Activated CD4-positive, CD25-positive, alpha-beta regulatory T cell treated with anti-CD3 and anti-CD28 coated beads, Interleukin-2, amount 50 U/mL, for 16 hours (primary cell): Measurements from ENCODE around the gene GRID1.

Experiments used
- DNase-seq: peaks from one replicate; pipeline ENCODE4 v3.0.0-alpha.2; 2020; ENCODE audit warnings: low read depth, low spot score

Gene GRID1

DNA sequence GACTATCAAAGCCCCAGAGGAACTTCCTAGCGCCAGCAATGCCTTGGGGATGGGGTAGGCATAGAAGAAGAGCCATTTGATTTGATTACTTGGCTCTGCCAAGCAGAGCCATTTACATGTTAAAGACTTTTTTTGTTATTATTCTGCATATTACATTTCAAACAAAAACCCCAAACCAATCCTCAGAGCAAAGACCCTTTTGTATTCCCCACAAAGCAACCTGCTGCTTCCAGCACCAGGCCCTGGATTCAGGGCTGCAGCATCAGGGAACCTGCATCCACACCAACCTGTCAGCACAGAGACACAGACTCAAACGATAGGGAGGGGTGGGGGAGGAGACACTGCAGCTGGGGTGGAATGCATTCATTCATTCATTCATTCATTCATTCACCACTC lies 73.2 kb downstream of the GRID1 start:
- DNase-seq = no peak

DNA sequence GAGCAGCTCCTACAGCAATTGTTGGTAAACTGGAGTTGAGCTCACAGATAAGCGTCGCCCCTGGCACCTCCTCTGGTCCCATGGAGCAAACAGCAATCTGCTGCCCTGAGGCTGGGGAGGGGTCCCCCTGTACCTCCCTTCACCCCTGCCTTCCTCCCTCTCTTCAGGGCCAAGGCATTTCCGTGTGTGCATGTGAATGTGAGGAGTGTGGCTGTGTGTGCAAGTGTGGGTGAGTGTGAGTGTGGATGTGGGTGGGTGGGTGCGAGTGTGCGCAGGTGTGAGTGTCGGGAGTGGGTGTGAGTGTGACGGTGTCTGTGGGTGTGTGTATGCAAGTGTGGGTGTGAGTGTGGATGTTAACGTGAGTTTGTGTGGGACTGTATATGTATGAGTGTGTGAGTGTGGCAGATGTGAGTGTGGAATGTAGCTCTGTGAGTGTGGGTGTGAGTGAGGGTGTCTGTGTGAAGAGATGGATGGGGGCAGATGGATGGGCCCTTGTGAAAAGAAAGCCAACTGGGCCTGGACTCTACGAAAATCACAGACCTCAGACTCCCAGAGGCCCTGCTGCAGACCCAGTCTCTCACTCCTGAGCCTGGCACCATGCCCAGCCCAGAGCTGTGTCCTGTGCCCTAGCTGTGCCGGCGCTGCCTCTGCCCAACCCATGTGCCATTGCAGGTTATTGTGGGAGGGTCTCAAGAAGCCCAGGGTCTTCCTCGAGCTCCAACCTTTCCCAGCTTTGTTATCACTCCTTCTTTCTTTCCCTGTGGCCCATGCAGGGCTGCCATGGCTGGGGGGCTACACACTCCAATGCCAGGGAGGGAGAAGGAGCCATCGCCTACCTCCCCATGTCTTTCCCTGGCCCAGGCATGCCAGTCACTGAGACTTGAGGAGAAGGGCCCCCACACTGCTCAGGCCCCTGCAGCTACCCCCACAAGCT lies 73.9 kb downstream of the GRID1 start:
- no peak for DNase-seq

DNA sequence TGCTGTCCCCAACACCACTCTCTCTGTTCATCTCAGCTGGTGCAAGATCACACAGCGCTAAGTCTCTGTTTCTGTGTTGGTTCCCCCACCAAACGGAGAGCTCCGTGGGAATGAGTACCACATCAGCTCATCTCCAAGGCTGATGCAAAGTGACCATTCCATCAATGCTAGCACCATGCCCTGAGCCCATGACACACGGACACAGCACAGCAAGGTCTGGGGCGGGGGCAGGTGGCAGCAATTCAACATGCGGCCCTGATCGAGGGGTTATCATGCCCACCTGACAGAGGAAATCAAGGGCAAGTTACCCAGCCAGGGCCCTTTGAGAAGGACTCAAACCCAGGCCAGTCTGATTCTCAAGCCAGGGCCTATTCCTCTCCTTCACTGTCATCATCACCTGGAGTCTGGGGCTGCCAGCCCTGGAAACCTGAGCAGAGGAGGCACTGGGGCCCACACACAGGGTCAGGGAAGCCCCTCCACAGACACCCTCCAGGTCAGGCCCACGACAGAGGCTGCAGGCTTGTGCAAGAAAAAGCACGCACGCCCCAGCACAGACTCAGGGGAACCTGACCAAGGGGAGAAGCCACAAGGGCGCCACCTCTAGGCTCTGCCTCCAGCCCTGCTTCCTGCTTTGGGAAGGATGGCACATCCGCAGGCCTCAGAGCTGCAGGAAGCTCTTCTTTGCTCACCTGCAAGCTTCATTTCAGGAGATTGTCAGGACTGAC lies 74.8 kb downstream of the GRID1 start:
- no peak for DNase-seq

DNA sequence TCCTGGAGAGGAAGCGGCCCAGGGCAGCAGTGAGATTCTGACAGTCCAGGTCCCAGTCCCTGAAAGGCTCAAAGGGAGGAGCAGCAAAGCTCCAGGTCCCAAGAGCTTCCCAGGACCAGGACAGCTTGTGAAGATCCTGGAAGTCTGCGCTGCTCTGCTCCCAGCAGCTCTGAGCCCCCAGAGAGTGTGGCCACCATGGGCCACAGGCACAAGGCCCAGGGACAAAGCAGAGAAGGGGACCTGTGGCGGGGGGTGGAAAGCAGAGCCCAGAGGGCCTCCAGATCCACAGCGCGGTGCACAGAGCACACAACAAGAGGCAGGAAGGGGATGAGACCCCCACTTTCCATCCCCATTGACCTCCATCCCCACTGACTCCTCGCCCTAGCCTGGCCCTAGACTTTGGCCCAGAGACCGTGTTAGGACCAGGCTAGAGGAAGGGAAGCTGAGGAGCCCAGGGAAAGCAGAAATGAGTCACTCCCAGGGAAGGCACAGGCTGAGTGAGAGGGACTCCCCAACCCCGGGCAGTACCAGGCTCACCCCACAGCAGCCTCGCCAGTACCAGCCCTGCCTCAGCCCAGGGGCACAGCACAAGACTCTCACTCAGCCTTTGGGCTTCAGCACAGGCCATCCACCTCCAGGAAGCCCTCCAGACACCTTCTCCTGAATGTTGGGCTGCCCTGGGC lies 75.5 kb downstream of the GRID1 start:
- DNase-seq = no peak

DNA sequence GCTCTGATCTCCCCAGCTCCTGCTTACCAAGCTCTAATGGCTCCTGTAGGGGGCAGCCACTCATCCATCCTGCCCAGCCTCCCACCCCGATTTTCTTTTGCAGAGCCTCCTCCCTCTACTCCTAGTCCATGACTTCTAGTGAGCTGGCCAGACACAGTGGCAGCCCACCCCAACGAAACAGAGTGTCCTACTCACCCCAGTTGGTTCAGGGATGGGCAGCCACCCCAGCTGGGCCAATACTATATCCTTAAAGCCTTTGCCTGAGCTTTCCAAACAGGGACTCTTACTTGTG lies 77.1 kb downstream of the GRID1 start:
- DNase-seq = no peak

DNA sequence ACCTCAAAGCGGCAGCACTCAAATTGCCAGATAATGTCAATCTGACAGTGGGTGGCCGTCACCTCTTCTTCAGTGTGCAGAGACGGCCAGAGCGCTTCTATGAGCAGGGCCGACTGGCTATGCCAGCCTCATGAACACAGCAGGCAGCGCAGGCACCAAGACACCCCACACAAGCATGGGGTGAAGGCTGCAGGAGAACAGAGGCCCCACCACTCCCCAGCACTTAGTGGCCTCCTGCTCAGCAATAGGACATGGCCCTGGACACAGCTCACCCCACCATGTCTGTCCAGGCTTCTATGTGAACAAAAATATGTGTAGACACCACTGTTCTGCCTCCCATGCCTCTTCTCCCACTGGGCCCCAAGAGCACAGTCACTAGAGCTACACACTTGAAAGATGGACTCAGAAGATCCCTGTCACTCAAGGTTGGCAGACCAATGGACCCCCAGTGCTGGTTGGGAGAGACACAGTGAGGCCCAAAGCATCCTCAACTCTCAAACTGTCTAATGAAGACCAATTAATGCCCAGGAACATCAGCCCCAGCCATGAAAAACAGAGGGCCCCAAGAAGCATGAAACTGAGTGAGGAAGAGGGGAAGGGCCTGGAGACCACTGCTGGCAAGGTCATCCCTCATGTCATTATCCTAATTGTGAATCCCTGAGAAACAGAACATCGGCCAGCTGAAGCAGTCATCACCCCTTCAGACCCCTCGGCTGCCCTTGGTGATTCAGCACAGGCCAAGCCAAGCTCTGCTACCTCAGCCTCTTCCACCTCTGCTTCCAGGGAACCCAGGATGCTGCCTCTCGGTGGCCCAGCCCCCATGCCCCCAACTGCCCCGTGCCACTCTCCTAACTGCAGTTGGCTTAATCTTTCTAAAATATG lies 77.7 kb downstream of the GRID1 start:
- DNase-seq = no peak

DNA sequence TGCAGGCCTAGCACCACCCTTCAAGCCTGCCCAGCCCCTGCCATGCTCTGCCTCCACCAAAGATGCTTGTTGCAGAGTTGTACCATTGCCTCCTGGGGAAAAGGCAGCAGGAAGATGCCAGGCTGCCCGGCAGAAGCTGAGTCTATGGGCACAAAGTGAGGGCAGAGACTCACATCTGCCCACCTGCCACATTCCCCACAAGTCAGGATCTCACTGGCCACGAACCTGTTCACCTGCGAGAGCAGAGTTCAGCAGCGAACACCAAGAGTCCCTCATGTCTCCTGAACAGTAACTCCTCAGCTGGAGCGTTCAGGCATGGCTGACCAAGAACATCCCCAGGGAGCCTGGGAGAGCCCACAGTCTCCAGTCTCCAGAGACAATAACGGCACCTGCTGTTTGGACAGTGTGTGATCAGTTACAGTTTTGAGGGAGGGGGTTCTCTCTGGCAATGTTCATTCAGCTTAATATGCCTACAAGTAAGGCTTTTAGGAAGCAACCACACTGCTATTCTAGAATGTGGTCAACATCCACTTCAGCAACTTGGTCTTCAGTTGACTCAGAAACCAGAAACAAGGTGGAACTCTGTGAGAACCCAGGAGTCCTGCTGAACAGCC lies 78.5 kb downstream of the GRID1 start:
- no peak for DNase-seq

DNA sequence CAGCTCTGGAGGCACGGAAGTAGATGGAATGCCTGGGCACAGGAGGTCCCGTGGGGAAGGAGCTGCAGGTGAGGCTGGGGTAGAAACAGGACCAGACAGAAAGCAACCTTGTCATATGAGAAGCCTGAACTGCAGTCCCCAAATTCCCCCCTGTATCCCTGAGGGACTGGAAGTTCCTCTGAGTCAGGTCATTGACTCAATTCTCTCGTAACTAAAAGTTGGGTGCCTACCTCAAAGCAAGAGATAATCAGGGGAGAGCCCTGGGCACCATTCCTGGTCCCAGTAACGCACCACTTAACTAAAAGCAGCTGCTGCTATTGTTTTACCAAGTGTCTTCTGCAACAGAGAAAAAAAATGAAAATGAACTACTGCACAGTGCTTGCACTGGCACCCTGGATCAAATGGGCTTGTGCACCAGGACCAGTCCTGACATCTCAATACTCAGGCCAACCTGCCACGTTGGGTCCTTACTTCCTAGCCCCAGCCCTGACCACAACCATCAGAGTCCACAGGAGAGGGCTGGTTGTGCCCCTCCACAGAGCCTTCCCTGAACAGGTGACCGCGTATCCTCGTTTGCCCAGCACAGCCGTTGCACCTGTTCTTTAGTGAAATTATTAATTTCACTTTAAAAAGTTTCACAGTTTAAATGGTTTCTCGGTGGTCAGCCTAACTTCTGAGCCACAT lies 79.3 kb downstream of the GRID1 start:
- no peak for DNase-seq

DNA sequence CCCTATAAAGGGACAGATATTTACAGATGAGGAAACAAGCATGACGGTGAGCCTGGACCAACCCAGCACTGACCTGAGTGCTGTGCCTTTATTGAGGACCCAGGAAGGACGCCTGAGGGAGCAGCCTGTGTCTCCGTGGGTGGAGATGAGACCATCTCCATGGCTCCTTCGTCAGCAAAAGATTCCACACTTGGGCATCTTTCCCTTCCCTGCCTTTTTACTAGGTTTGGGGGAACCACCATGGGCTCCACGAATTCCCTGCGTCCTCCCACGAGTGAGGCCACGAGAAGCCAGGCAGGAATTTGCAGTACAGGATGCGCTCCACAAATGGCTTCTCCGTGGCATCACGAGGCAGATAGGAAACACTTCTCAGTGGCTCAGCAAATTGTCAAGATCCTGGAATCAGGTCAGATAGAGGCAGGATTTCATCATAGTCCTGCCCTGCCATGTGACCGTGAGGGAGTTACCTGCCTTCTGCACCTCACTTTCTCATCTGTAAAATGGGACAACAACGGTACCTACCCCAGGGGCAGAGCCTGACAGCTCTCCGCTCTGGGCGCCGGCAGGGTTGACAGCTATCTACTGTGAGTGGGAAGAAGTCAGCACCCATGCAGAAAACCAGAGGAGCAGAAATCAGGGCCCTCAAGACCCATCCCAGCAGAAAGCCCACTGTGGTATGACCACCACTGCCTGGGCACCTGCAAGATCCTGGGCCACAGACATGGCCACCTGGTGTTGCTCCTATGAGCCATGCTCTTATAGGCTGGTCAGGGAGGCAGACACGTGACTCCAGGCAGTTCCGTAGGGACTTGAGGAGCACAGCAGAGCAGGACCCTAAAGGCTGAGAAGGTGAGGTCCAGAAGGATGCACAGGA lies 80.1 kb downstream of the GRID1 start:
- DNase-seq = no peak

DNA sequence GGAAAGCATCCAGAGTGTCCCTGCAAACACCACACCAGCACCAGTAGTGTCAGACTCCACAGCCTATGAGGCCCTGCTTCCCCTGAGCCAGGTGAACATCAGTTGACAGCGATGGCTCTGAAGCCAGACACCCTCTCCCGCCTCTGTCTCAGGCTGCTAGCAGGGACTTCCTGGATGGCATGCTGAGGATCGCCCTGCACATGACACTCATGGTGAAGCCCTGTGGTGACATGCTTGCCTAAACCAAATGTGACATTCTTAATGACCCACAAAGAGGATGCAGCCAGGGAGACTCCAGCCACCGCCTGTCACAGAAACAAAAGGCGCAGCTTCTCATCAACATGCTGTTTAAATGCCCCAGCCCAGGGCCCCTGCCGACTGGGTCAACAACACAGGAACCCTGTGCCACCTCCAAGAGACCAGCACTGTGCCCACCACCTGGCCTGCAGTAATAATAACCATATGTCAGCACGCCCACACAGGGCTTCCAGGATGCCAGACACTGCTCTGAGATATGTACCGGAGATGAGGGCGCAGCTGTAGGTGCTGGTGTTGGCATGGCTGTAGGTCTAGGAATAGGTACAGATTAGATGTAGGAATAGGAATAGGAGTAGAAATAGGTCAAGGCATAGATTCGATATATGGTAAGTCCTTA lies 81.3 kb downstream of the GRID1 start:
- no peak for DNase-seq

DNA sequence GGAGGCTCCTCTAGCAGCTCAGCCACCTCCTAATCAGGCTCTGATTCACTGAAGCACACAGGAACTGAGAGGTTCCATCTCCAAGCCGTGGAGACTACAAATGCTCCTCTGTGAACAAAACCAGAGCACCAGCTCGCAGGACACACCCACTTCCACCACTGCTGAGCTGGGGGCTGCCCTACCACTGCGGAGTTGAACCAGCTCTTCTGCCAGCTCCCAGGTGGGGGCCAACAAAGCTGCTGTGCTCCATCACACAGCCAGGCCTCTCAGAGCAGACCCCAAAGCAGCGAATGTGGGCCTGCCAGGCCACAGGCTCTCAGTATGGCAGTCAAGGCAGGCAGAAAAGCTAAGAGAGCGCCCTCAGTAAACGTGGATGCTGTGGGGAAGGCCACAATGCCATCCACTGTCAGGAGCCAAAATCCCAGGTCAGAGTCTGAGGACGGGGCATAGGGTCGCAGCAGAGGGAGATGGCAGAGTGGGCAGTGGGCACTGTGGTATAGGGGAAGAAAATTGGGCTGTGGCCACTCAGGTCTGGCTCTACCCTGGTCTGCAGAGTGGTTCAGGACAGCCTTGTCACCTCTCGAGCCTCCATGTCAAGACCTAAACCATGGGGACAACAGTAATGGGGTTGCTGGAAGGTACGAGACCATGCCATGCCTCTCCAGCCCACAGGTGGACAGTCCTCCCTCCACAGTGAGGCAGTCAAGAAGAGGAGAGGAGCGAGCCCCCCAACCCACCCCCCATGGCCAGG lies 82.1 kb downstream of the GRID1 start:
- no peak for DNase-seq

DNA sequence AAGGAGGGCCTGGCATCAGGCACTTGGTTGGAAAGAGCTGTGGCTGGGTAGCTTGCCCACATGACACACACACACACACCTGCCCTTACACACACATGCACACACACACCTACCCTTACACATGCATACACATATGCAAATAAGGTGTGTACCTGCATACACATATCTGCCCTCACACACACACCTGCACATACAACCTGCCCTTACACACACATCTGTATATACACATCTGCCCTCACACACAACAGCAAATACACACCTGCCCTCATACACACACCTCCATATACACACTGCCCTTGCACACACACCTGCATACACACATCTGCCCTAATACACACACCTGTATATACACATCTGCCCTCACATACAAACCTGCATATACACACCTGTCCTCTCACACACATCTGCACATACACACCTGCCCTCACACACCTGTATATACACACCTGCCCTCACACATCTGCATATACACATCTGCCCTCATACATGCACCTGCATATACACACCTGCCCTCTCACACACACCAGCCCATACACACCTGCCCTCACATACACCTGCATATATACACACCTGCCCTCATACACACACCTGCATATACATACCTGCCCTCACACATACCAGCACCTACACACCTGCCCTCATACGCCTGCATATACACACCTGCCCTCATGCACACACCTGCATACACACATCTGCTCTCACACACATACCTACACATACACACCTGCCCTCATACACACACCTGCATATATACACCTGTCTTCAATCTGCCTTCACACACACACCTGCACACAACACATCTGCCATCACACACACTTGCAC lies 82.9 kb downstream of the GRID1 start:
- DNase-seq = no peak

DNA sequence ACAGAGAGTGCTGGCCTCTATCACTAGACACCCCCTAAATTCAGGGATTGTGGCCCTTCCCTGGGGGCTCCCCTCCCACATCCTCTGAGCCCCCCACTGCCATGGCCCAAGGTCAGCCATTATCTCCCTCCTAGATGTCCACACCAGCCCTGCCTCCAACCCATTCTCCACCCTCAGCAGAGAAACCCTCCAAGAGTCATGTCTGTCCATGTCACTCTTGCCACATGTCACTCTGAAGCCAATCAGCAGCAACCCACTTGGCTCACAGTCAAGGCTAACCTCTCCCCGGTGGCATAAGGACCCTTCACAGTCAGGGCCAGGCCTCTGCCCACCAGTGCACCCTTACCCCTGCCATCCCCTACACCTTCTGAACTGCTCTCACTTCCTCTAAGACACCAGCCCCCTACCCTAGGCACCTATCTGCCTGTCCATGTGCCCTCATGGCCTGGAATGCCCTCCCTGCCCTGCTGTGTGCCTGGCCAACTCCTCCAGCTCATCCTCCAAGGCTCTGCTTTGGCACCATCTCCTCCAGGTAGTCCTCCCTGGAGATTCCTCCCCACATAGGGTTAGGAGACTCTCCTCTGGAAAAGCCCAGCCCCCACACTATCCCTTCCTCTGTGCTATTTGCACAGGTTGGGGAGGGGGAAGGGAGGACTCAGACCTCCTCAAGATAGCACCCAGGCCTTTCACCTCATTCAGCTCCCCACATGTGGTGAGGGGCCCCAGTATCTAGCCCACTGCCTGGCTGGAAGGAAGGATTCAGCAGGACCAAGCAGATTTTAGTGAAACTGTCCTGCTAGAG lies 83.7 kb downstream of the GRID1 start:
- DNase-seq = no peak

DNA sequence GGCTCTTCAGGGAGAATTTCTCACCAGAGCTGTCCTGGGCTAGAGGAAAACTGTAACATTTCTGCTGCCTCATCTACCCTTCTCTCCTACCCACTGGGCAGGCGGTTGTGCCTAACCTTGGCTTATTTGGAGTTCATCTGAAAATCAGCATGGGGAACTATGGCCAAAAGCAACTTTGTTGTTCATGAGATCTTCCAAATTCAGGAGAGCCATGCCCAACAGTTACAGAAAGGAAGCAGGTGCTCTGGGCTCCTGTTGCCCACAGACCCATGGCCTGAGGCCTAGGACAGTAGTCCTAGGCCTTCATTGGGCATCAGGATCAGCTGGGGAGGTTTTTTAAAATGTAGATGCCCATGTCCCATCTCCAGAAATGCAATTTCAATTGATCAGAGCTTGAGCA lies 85.2 kb downstream of the GRID1 start:
- DNase-seq = no peak

DNA sequence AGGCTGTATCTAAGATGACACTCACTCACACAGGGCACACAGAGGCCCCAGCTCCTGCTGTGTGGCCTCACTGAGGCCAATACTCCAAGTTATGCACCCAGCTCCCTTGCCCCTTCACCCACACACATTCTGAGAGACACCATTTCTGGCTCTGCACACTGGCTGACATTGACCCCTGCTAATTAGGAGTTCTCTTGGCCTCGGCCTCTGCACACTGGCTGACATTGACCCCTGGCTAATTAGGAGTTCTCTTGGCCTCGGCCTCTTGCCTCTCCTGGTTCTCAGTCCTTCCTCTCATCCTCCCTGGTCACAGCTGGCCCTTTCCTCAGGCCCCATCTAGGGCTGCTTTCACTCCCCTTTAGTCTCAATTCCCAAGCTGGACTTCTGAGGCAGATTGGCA lies 97.3 kb downstream of the GRID1 start:
- DNase-seq = no peak

DNA sequence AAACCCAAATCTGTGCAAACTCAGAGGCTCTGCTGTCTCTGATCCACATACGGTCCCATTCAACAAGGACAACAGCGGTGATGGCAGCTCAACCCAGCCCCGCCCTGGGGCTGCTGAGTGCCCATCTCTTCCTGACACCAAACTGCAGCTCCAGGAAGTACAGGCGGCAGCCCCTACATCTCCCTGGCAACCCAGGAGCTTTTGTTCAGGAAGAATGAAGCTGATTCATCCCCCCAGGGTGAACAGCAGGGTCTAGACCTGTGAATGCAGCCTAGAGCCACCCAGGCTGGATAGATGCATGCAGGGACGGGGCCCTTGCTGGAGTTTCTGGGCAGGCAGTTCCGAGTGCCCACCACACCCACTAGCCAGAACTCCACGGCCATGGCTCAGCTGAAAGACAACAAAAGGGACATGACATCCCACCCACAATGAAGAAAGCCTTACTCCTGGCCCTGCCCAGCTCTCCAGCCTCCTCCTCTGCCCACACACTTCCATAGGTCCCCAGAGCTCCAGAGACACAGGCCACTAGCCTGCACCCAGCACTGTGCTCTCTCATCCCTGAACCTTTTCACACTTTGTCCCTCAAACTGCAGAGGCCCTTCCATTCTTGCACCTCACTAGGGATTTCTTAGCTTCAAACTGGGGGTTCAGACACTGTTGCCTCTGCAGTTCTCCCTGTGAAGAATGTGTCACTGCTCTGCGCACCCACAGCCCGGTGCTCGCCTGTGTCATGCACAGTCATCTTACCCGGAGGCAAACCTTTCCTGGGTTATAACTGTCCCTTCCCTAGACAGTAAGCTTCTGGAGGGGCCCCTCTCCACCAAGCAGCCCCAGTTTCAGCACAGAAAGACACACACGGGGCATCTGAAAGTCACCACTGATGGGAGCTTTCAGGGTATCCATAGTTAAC lies 99.1 kb downstream of the GRID1 start:
- no peak for DNase-seq
